Skin epidermis (tissue), 12 donors: ENCODE data around the gene PSMC1.

Source experiments
- H3K27ac ChIP-seq, 21 experiments: fragments of 200-600 bp; sonication (generic) in 11 of 21; one replicate each; pipeline ENCODE4 v1.5.0; 2020; ENCODE audit warnings: mild to moderate bottlenecking in 3 of 21, inconsistent platforms in 2 of 21, moderate library complexity in 2 of 21
- H3K4me3 ChIP-seq, 7 experiments: fragments of 200-600 bp; sonication (generic) in 2 of 7; one replicate each; pipeline ENCODE4 v1.5.0; 2020; ENCODE audit warnings: inconsistent platforms in 2 of 7, mild to moderate bottlenecking in 2 of 7, moderate library complexity in 1 of 7

The PSMC1 gene

GRCh38 chr14:90275458-90275814 lies 19.1 kb downstream of the PSMC1 start:
- H3K4me3 ChIP-seq = no peak overlapping the region
- H3K27ac ChIP-seq = peak overlapping the region in 16 of 21 experiments; percentile 4 to 78 (median 32)

- Histone ChIP-seq H3K27ac (peak overlapping the region in 13 of 21 experiments; percentile 4 to 78 (median 35)), H3K4me3 (no peak overlapping the region)
Measured at GRCh38 chr14:90275820-90276219, 19.5 kb downstream of the PSMC1 start.

- no peak overlapping the region for H3K4me3 ChIP-seq
- peak overlapping the region in 3 of 21 experiments; percentile 9 to 36 (median 25) for H3K27ac ChIP-seq
Measured at GRCh38 chr14:90276646-90277367, 20.5 kb downstream of the PSMC1 start.

- no peak overlapping the region for H3K4me3 ChIP-seq
- H3K27ac ChIP-seq = no peak overlapping the region
Measured at GRCh38 chr14:90277581-90278198, 21.3 kb downstream of the PSMC1 start.

- H3K27ac ChIP-seq = no peak overlapping the region
- no peak overlapping the region for H3K4me3 ChIP-seq
Measured at GRCh38 chr14:90278199-90279175, 22.1 kb downstream of the PSMC1 start.

- H3K27ac ChIP-seq = no peak overlapping the region
- H3K4me3 ChIP-seq = no peak overlapping the region
Measured at GRCh38 chr14:90280096-90280495, 23.7 kb downstream of the PSMC1 start.

GRCh38 chr14:90281261-90281660 lies 24.9 kb downstream of the PSMC1 start:
- no peak overlapping the region for H3K27ac ChIP-seq
- no peak overlapping the region for H3K4me3 ChIP-seq

GRCh38 chr14:90281756-90282155 lies 25.4 kb downstream of the PSMC1 start:
- no peak overlapping the region for H3K4me3 ChIP-seq
- H3K27ac ChIP-seq = no peak overlapping the region

- Histone ChIP-seq H3K27ac (no peak overlapping the region), H3K4me3 (no peak overlapping the region)
Measured at GRCh38 chr14:90287791-90288190, 31.4 kb downstream of the PSMC1 start.

GRCh38 chr14:90288651-90289355 lies 32.5 kb downstream of the PSMC1 start:
- no peak overlapping the region for H3K4me3 ChIP-seq
- no peak overlapping the region for H3K27ac ChIP-seq

GRCh38 chr14:90290337-90291011 lies 34.1 kb downstream of the PSMC1 start:
- no peak overlapping the region for H3K4me3 ChIP-seq
- no peak overlapping the region for H3K27ac ChIP-seq

GRCh38 chr14:90291699-90292098 lies 35.3 kb downstream of the PSMC1 start:
- no peak overlapping the region for H3K4me3 ChIP-seq
- H3K27ac ChIP-seq = no peak overlapping the region

GRCh38 chr14:90293766-90294730 lies 37.7 kb downstream of the PSMC1 start:
- no peak overlapping the region for H3K4me3 ChIP-seq

GRCh38 chr14:90294872-90295271 lies 38.5 kb downstream of the PSMC1 start:
- Histone ChIP-seq H3K4me3 (no peak overlapping the region), H3K27ac (no peak overlapping the region)

More at GRCh38 chr14:90293766-90294730, 37.7 kb downstream of the PSMC1 start:
- H3K27ac ChIP-seq = no peak overlapping the region

- Histone ChIP-seq H3K4me3 (no peak overlapping the region), H3K27ac (peak overlapping the region in 2 of 21 experiments; percentile 4 to 22)
Measured at GRCh38 chr14:90295870-90296516, 39.6 kb downstream of the PSMC1 start.

GRCh38 chr14:90296641-90297040 lies 40.3 kb downstream of the PSMC1 start:
- H3K4me3 ChIP-seq = no peak overlapping the region
- H3K27ac ChIP-seq = peak overlapping the region in 1 of 21 experiments; percentile 22

GRCh38 chr14:90297876-90298629 lies 41.7 kb downstream of the PSMC1 start:
- H3K4me3 ChIP-seq = no peak overlapping the region
- no peak overlapping the region for H3K27ac ChIP-seq
